Breast epithelium (tissue), 3 donors: ENCODE results near the gene B4GALT6.

Source experiments
- POLR2A ChIP-seq: fragments of 450-650 bp; IDR thresholded peaks from one replicate; pipeline ENCODE4 v1.6.1; 2016; ENCODE audit warnings: antibody characterized with exemption, mild to moderate bottlenecking, moderate library complexity
- POLR2AphosphoS5 ChIP-seq, 3 donors: sonication (generic); formaldehyde crosslinking; IDR thresholded peaks; one replicate each; pipeline ENCODE4 v1.6.1; 2017; ENCODE audit warnings: antibody characterized with exemption in 3 of 3
- TF ChIP-seq, protein P1 (sequence below), 3 donors: fragments of 450-650 bp; IDR thresholded peaks; one replicate each; pipeline ENCODE4 v1.5.1; 2016 to 2017; ENCODE audit warnings: antibody characterized with exemption in 3 of 3, mild to moderate bottlenecking in 3 of 3, moderate library complexity in 3 of 3

DNA sequence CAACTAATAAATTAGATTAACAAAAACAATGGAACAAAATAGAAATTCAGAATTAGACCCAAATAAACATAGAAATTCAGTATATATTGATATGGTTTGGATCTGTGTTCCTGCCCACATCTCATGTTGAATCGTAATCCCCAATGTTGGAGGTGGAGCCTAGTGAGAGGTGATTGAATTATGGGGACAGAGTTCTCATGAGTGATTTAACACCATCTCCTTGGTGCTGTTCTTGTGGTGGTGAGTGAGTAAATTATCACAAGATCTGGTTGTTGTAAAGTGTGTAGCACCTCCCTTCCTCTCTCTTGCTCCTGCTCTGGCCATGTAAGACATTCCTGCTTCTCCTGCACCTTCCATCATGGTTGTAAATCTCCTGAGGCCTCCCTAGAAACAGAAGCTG, 16.6 kb upstream of the B4GALT6 start:
- TF ChIP-seq, protein P1, sequence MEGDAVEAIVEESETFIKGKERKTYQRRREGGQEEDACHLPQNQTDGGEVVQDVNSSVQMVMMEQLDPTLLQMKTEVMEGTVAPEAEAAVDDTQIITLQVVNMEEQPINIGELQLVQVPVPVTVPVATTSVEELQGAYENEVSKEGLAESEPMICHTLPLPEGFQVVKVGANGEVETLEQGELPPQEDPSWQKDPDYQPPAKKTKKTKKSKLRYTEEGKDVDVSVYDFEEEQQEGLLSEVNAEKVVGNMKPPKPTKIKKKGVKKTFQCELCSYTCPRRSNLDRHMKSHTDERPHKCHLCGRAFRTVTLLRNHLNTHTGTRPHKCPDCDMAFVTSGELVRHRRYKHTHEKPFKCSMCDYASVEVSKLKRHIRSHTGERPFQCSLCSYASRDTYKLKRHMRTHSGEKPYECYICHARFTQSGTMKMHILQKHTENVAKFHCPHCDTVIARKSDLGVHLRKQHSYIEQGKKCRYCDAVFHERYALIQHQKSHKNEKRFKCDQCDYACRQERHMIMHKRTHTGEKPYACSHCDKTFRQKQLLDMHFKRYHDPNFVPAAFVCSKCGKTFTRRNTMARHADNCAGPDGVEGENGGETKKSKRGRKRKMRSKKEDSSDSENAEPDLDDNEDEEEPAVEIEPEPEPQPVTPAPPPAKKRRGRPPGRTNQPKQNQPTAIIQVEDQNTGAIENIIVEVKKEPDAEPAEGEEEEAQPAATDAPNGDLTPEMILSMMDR (IDR thresholded peaks at IDR 0.05): no peak
- TF ChIP-seq POLR2A (no peak), POLR2AphosphoS5 (IDR thresholded peaks at IDR 0.05) (no peak)
